Measurements from ENCODE around the gene CNOT3. TPM values are rescaled to one million over a fixed set of nuclear protein-coding genes. Genes with fewer than 3 reads are reported as not detected.
A peak's percentile ranks its signal among the peaks of the same experiment; 100 is the strongest.

The CNOT3 gene
- total RNA-seq, 1 donor = 6.2 TPM

- Histone ChIP-seq H3K79me2 (ENCODE audit: insufficient read depth, low read length) (peaks cover 63% of the 10 kb centered on the region), H3K27ac (ENCODE audit: low read depth, low read length) (peak overlapping the region; percentile 100), H3K4me2 (ENCODE audit: insufficient read depth, low read length) (peak overlapping the region; percentile 100), H3K36me3 (ENCODE audit: insufficient read depth, low read length) (peaks cover 58% of the 10 kb centered on the region), H3K27me3 (ENCODE audit: insufficient read depth, low read length) (no peaks in the 10 kb centered on the region), H3K9me3 (ENCODE audit: low read depth, low read length) (no peaks in the 10 kb centered on the region), H3K4me1 (ENCODE audit: insufficient read depth, low read length) (peaks cover 46% of the 10 kb centered on the region), H3K4me3 (ENCODE audit: insufficient read depth, low read length) (peak overlapping the region; percentile 97), H2AFZ (ENCODE audit: low read length) (no peak overlapping the region), H4K20me1 (ENCODE audit: insufficient read depth, low read length) (peaks cover 61% of the 10 kb centered on the region)
- TF ChIP-seq CTCF (IDR thresholded peaks at IDR 0.05; ENCODE audit: extremely low read depth, low read depth, low read length) = no peak
- DNase-seq (ENCODE audit: insufficient read length, low spot score, missing footprints) = no peak
These were observed 64.4 kb downstream of the CNOT3 start for GRCh38 chr19:54201980-54202379.

GRCh38 chr19:54203151-54203611, 65.6 kb downstream of the CNOT3 start:
- DNase-seq (ENCODE audit: insufficient read length, low spot score, missing footprints) = no peak
- H3K27me3 ChIP-seq (ENCODE audit: insufficient read depth, low read length) = no peaks in the 10 kb centered on the region
- peaks cover 73% of the 10 kb centered on the region for H4K20me1 ChIP-seq (ENCODE audit: insufficient read depth, low read length)
- peak overlapping the region; percentile 97 for H3K4me3 ChIP-seq (ENCODE audit: insufficient read depth, low read length)
- peak overlapping the region; percentile 100 for H3K4me2 ChIP-seq (ENCODE audit: insufficient read depth, low read length)
- H3K27ac ChIP-seq (ENCODE audit: low read depth, low read length) = peak overlapping the region; percentile 100
- peaks cover 75% of the 10 kb centered on the region for H3K79me2 ChIP-seq (ENCODE audit: insufficient read depth, low read length)
- H3K36me3 ChIP-seq (ENCODE audit: insufficient read depth, low read length) = peaks cover 70% of the 10 kb centered on the region
- TF ChIP-seq CTCF (IDR thresholded peaks at IDR 0.05; ENCODE audit: extremely low read depth, low read depth, low read length) = no peak
- H2AFZ ChIP-seq (ENCODE audit: low read length) = no peak overlapping the region
- H3K9me3 ChIP-seq (ENCODE audit: low read depth, low read length) = no peaks in the 10 kb centered on the region
- H3K4me1 ChIP-seq (ENCODE audit: insufficient read depth, low read length) = peaks cover 58% of the 10 kb centered on the region

- Histone ChIP-seq H3K27me3 (ENCODE audit: insufficient read depth, low read length) (no peaks in the 10 kb centered on the region), H3K4me1 (ENCODE audit: insufficient read depth, low read length) (peaks cover 76% of the 10 kb centered on the region), H2AFZ (ENCODE audit: low read length) (no peak overlapping the region), H4K20me1 (ENCODE audit: insufficient read depth, low read length) (peaks cover 89% of the 10 kb centered on the region), H3K9me3 (ENCODE audit: low read depth, low read length) (no peaks in the 10 kb centered on the region), H3K36me3 (ENCODE audit: insufficient read depth, low read length) (peaks cover 75% of the 10 kb centered on the region), H3K4me3 (ENCODE audit: insufficient read depth, low read length) (no peak overlapping the region), H3K4me2 (ENCODE audit: insufficient read depth, low read length) (peak overlapping the region; percentile 100), H3K79me2 (ENCODE audit: insufficient read depth, low read length) (peaks cover 80% of the 10 kb centered on the region), H3K27ac (ENCODE audit: low read depth, low read length) (no peak overlapping the region)
- DNase-seq (ENCODE audit: insufficient read length, low spot score, missing footprints) = peak; percentile 39
- TF ChIP-seq CTCF (IDR thresholded peaks at IDR 0.05; ENCODE audit: extremely low read depth, low read depth, low read length) = no peak
These were observed 67.4 kb downstream of the CNOT3 start for GRCh38 chr19:54204767-54205468.

Other genes starting within 250 kb of the CNOT3 start
- not detected in 2 replicates for gene CACNG7, start 228.5 kb upstream of the CNOT3 start, total RNA-seq
- gene CACNG8, start 174.8 kb upstream of the CNOT3 start, total RNA-seq = not detected in 2 replicates
- gene CACNG6, start 146.1 kb upstream of the CNOT3 start, total RNA-seq = 0.36 TPM in 1 of 2 replicates, not detected in the other
- not detected in 2 replicates for gene VSTM1, start 73.9 kb upstream of the CNOT3 start, total RNA-seq
- gene TARM1, start 56.4 kb upstream of the CNOT3 start, total RNA-seq = not detected in 2 replicates
- gene OSCAR, start 37.0 kb upstream of the CNOT3 start, total RNA-seq = 0.36 and 0.59 TPM in 2 replicates
- 6.8 and 8.3 TPM in 2 replicates for gene NDUFA3, start 34.9 kb upstream of the CNOT3 start, total RNA-seq
- gene TFPT, start 22.1 kb upstream of the CNOT3 start, total RNA-seq = 17.4 TPM in 2 replicates
- gene PRPF31, start 22.0 kb upstream of the CNOT3 start, total RNA-seq = 42.1 and 46.7 TPM in 2 replicates
- gene LENG1, start 22.0 kb downstream of the CNOT3 start, total RNA-seq = 4.7 and 5.3 TPM in 2 replicates
- gene TMC4, start 35.4 kb downstream of the CNOT3 start, total RNA-seq = 0.29 and 0.72 TPM in 2 replicates
- gene MBOAT7, start 51.8 kb downstream of the CNOT3 start, total RNA-seq = 26.1 and 30.1 TPM in 2 replicates
- 73.1 and 76.3 TPM in 2 replicates for gene TSEN34, start 53.5 kb downstream of the CNOT3 start, total RNA-seq
- 1,229 and 1,336 TPM in 2 replicates for gene RPS9, start 63.1 kb downstream of the CNOT3 start, total RNA-seq
- not detected in 2 replicates for gene LILRB3, start 85.2 kb downstream of the CNOT3 start, total RNA-seq
- not detected in 2 replicates for gene LILRA6, start 105.0 kb downstream of the CNOT3 start, total RNA-seq
- gene LILRB5, start 119.5 kb downstream of the CNOT3 start, total RNA-seq = not detected in 2 replicates
- not detected in 2 replicates for gene LILRB2, start 143.3 kb downstream of the CNOT3 start, total RNA-seq
- 0.36 TPM in 1 of 2 replicates, not detected in the other for gene LILRA5, start 175.4 kb downstream of the CNOT3 start, total RNA-seq
- not detected in 2 replicates for gene LILRA4, start 201.4 kb downstream of the CNOT3 start, total RNA-seq
- 0.29 and 0.36 TPM in 2 replicates for gene LAIR1, start 227.2 kb downstream of the CNOT3 start, total RNA-seq

Data from osteoblast (primary cell).